ENCODE measurements around the gene GABRR2. TPM values are rescaled to one million over a fixed set of nuclear protein-coding genes. Genes with fewer than 3 reads are reported as not detected.

Gene GABRR2
- total RNA-seq (2013; cell fraction: nucleolus; rRNA removed) = 2.9 and 4.1 TPM in 2 replicates
- total RNA-seq (2014; rRNA removed) = 0.23 and 0.33 TPM in 2 replicates
- 0.31 and 0.32 TPM in 2 replicates for total RNA-seq (2014; rRNA removed; fragmentation: Illumina TruSeq; extraction: Trizol)
- 0.35 and 0.54 TPM in 2 replicates for total RNA-seq (2021)
- 0.35 TPM for polyA plus RNA-seq (2011; ENCODE audit: low read depth)
- 0.27 and 0.34 TPM in 2 replicates for polyA plus RNA-seq (2011; rRNA removed)
- 0.36 and 0.37 TPM in 2 replicates for polyA plus RNA-seq (2011; cell fraction: cytosol; rRNA removed)
- polyA plus RNA-seq (2011; cell fraction: nucleus; rRNA removed) = 4.2 and 4.3 TPM in 2 replicates
- 0.38 and 0.58 TPM in 2 replicates for polyA plus RNA-seq (2012)
- 0.59 and 0.72 TPM in 2 replicates for polyA plus RNA-seq (2014; fragmentation: Illumina TruSeq; extraction: Trizol)
- not detected for polyA plus RNA-seq (2014; fragmentation: Nextera tagmentation; extraction: Ambion mirVana)
- polyA plus RNA-seq (2014; rRNA removed) = 0.33 and 0.62 TPM in 2 replicates
- polyA plus RNA-seq (2016; fragmentation: Nextera tagmentation; extraction: Ambion mirVana) = under 1 TPM; 0.16 to 0.19 TPM
- 0.22 and 0.26 TPM in 2 replicates for polyA minus RNA-seq (2011; rRNA and poly(A)+ RNA removed)
- polyA minus RNA-seq (2011; cell fraction: cytosol; rRNA and poly(A)+ RNA removed) = not detected in 2 replicates
- 0.48 and 0.77 TPM in 2 replicates for polyA minus RNA-seq (2011; cell fraction: nucleus; rRNA and poly(A)+ RNA removed)
- Bru-seq, nascent RNA = percentile 41 among the genes with signal in this experiment
- BruChase-seq, experiment 1, labeled RNA remaining after a 6-hour chase = percentile 66 among the genes with signal in this experiment
- BruChase-seq, experiment 2, labeled RNA remaining after a 2-hour chase = percentile 65 among the genes with signal in this experiment
- long read RNA-seq, experiment 1 = 0 reads
- long read RNA-seq, experiment 2 = 0 reads

DNA sequence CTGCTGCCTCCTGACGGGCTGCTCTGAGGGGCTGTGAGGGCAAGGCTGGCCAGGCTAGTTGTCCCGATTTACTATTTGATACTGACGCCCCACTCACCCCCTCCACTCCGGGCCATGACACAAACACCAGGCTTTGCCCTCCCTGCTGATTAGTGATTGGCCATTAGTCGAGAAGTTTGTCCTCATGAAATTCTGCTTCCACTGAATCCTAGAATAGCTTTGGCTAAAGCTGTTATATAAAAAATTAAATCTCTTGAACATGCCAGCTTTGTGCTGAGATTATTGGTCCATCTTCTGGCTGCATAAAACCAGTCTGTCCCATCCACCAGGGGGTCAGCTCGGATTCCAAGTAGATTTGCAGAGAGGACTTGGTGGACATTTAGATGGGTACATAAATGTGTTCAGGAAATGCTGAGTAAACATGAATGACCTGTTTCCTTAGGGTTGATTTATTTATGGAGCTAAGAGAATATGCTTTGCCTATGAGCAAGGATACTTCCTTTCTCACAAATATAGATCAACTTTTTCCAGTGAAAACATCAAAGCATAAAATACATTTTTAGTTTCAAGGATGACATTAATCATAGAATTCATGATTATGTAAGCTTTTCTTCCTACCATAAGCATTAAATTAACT is at the start of gene GABRR2:
GABRR2 (minus strand) TSS at position 51 of the 637 bp plus-strand sequence. CDS start 134 bp downstream, outside the sequence.
- Histone ChIP-seq H3K9me3 (replicated peaks; ENCODE audit: control insufficient read depth, insufficient read depth, low read length) (no peaks in the 10 kb centered on the region; the same call in 1 of the 3 replicates), H3K9ac (ENCODE audit: control insufficient read depth, insufficient read depth, low read length) (no peak within 1 kb of the TSS), H3K36me3 (ENCODE audit: control insufficient read depth in 2 of 2, insufficient read depth in 2 of 2, low read length in 1 of 2) (no peaks in the 10 kb centered on the region), H3K79me2 (ENCODE audit: control insufficient read depth, insufficient read depth, low read length) (no peaks in the 10 kb centered on the region), H3K4me3 (no peak within 1 kb of the TSS), H3K27ac (ENCODE audit: control insufficient read depth, insufficient read depth) (no peak within 1 kb of the TSS), H3K27me3 (replicated peaks in 1 of 2; ENCODE audit: control insufficient read depth in 2 of 2, insufficient read depth in 2 of 2, low read length in 1 of 2) (no peaks in the 10 kb centered on the region), H3K4me2 (ENCODE audit: control insufficient read depth, insufficient read depth) (no peak within 1 kb of the TSS), H2AFZ (ENCODE audit: control insufficient read depth, low read depth, low read length) (no peak within 1 kb of the TSS), H4K20me1 (ENCODE audit: control insufficient read depth, insufficient read depth) (no peaks in the 10 kb centered on the region), H3K4me1 (ENCODE audit: control insufficient read depth, insufficient read depth, low read length) (peaks cover 5% of the 10 kb centered on the region; the same call in 1 of the 2 replicates)
- ChIA-PET CTCF (interaction anchor here (1.0 to 1.6 kb wide), 2 partner anchors 11 to 53 kb away, joined by 3 to 6 read pairs; no protein-coding TSS in a partner anchor), POLR2A (interaction anchor here (1.5 kb wide), 1 partner anchor 34 kb away, joined by 3 read pairs; no protein-coding TSS in a partner anchor), RAD21 (ENCODE audit: unreplicated experiment) (no interaction called here), SMC1A (ENCODE audit: uncharacterized antibody, unreplicated experiment) (interaction anchor here (0.7 to 2.3 kb wide), 2 partner anchors 15 to 32 kb away, joined by 3 to 7 read pairs; no protein-coding TSS in a partner anchor)
- DNase-seq (ENCODE audit: low read depth, low spot score) (no peak), ATAC-seq (no peak), FAIRE-seq (no peak)
- no peak for TF ChIP-seq FOXM1 (IDR thresholded peaks at IDR 0.05; ENCODE audit: low read depth, low read length)
- TF ChIP-seq DPF2 (IDR thresholded peaks at IDR 0.05) = no peak
- no peak for TF ChIP-seq MYB (IDR thresholded peaks at IDR 0.05; ENCODE audit: borderline replicate concordance, low read depth, low read length)
- no peak for TF ChIP-seq EP300 (IDR thresholded peaks at IDR 0.05; ENCODE audit: borderline replicate concordance in 1 of 2, control insufficient read depth in 1 of 2, low read depth in 2 of 2, low read length in 2 of 2)
- TF ChIP-seq CREM (IDR thresholded peaks at IDR 0.05; ENCODE audit: low read depth) = no peak
- TF ChIP-seq POLR2AphosphoS2 (IDR thresholded peaks at IDR 0.05; ENCODE audit: low read depth, low read length) = no peak
- TF ChIP-seq ZSCAN29 (IDR thresholded peaks at IDR 0.05) = no peak
- TF ChIP-seq IKZF2 (IDR thresholded peaks at IDR 0.05) = no peak
- no peak for TF ChIP-seq CBFB (IDR thresholded peaks at IDR 0.05; ENCODE audit: low read depth)
- TF ChIP-seq, protein P1, sequence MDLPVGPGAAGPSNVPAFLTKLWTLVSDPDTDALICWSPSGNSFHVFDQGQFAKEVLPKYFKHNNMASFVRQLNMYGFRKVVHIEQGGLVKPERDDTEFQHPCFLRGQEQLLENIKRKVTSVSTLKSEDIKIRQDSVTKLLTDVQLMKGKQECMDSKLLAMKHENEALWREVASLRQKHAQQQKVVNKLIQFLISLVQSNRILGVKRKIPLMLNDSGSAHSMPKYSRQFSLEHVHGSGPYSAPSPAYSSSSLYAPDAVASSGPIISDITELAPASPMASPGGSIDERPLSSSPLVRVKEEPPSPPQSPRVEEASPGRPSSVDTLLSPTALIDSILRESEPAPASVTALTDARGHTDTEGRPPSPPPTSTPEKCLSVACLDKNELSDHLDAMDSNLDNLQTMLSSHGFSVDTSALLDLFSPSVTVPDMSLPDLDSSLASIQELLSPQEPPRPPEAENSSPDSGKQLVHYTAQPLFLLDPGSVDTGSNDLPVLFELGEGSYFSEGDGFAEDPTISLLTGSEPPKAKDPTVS (IDR thresholded peaks at IDR 0.05; ENCODE audit: low read depth, low read length) = no peak
- no peak for TF ChIP-seq NFYB (IDR thresholded peaks at IDR 0.05; ENCODE audit: insufficient read depth, low read depth, low read length)
- TF ChIP-seq, protein P2, sequence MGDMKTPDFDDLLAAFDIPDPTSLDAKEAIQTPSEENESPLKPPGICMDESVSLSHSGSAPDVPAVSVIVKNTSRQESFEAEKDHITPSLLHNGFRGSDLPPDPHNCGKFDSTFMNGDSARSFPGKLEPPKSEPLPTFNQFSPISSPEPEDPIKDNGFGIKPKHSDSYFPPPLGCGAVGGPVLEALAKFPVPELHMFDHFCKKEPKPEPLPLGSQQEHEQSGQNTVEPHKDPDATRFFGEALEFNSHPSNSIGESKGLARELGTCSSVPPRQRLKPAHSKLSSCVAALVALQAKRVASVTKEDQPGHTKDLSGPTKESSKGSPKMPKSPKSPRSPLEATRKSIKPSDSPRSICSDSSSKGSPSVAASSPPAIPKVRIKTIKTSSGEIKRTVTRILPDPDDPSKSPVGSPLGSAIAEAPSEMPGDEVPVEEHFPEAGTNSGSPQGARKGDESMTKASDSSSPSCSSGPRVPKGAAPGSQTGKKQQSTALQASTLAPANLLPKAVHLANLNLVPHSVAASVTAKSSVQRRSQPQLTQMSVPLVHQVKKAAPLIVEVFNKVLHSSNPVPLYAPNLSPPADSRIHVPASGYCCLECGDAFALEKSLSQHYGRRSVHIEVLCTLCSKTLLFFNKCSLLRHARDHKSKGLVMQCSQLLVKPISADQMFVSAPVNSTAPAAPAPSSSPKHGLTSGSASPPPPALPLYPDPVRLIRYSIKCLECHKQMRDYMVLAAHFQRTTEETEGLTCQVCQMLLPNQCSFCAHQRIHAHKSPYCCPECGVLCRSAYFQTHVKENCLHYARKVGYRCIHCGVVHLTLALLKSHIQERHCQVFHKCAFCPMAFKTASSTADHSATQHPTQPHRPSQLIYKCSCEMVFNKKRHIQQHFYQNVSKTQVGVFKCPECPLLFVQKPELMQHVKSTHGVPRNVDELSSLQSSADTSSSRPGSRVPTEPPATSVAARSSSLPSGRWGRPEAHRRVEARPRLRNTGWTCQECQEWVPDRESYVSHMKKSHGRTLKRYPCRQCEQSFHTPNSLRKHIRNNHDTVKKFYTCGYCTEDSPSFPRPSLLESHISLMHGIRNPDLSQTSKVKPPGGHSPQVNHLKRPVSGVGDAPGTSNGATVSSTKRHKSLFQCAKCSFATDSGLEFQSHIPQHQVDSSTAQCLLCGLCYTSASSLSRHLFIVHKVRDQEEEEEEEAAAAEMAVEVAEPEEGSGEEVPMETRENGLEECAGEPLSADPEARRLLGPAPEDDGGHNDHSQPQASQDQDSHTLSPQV (IDR thresholded peaks at IDR 0.05) = no peak
- TF ChIP-seq CBX3 (IDR thresholded peaks at IDR 0.05; ENCODE audit: borderline replicate concordance, low read depth) = no peak
- no peak for TF ChIP-seq STAT3 (IDR thresholded peaks at IDR 0.05; ENCODE audit: low read depth, low read length)
- TF ChIP-seq KAT2A (conservative IDR thresholded peaks at IDR 0.05; ENCODE audit: control insufficient read depth, low read depth, low read length) = no peak
- TF ChIP-seq RAD21 (IDR thresholded peaks at IDR 0.05; ENCODE audit: insufficient read depth, low read depth, low read length) = no peak
- no TSS peak for BruUV-seq (replicated peaks)
- intact Hi-C loops (cut with micrococcal nuclease; ENCODE audit: unreplicated experiment) = no loop called here
- in situ Hi-C loops (cut with MboI) = no loop called here
- WGBS (ENCODE audit: insufficient coverage, insufficient replicate concordance, low lambda C conversion rate, missing lambda C conversion rate) = 100% methylated on average over 6 of the region's 6 CpGs
